GM12892 (cell line): ENCODE measurements around the gene OR9A2.

ENCODE experiments used
- POLR2A ChIP-seq: IDR thresholded peaks from 2 replicates; pipeline ENCODE4 v1.6.1; 2011; ENCODE audit warnings: low read depth, low read length, control low read depth
- POLR2AphosphoS5 ChIP-seq: IDR thresholded peaks from 2 replicates; pipeline ENCODE4 v1.6.1; 2011; ENCODE audit warnings: low read depth, low read length, control low read depth
- TAF1 ChIP-seq: IDR thresholded peaks from 2 replicates; pipeline ENCODE4 v1.6.1; 2011; ENCODE audit warnings: low read depth, mild to moderate bottlenecking, control low read depth, low read length, borderline replicate concordance

DNA sequence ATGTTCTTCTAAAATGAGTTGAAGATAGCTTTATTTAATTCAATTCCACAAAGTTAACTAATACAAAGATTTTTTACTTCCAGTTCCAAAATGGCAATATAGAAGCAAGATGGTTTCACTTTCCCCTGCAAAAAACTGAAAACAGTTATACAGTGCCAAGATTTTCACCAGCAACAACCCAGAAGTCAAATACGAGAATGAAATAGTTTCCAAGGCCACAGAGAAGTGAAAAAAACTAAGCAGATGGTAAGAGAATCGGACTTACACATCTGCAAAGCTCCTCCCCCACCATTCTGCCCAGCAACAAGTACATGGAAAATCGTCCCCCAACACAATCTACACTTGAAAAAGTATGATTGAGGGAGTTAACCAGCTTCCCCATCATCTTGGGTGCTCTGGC, 34.5 kb downstream of the OR9A2 start:
- TF ChIP-seq POLR2A (no peak), POLR2AphosphoS5 (no peak), TAF1 (no peak)
